Measurements from ENCODE around the gene POLR3K.

The POLR3K gene

GRCh38 chr16:62968-63391 lies 9.6 kb upstream of the POLR3K start:
- Mint-ChIP-seq H3K27ac (no peak overlapping the region), H3K4me1 (ENCODE audit: low read depth) (peaks cover 3% of the 10 kb centered on the region), H3K27me3 (peaks cover 8% of the 10 kb centered on the region), H3K4me3 (no peak overlapping the region), H3K9me3 (no peaks in the 10 kb centered on the region), H3K36me3 (ENCODE audit: low read depth) (peaks cover 10% of the 10 kb centered on the region)
- DNase-seq, result no peak

- peaks cover 3% of the 10 kb centered on the region for H3K4me1 Mint-ChIP-seq (ENCODE audit: low read depth)
- no peak for DNase-seq
- no peak overlapping the region for H3K4me3 Mint-ChIP-seq
- H3K9me3 Mint-ChIP-seq, result no peaks in the 10 kb centered on the region
- no peak overlapping the region for H3K27ac Mint-ChIP-seq
- H3K27me3 Mint-ChIP-seq, result peaks cover 4% of the 10 kb centered on the region
- H3K36me3 Mint-ChIP-seq (ENCODE audit: low read depth), result peaks cover 15% of the 10 kb centered on the region
Observed at GRCh38 chr16:62283-62967, 9.0 kb upstream of the POLR3K start.

GRCh38 chr16:61879-62281 lies 8.5 kb upstream of the POLR3K start:
- no peak overlapping the region for H3K4me3 Mint-ChIP-seq
- no peak for DNase-seq
- peaks cover 21% of the 10 kb centered on the region for H3K36me3 Mint-ChIP-seq (ENCODE audit: low read depth)
- H3K27me3 Mint-ChIP-seq, result peaks cover 3% of the 10 kb centered on the region
- H3K27ac Mint-ChIP-seq, result no peak overlapping the region
- H3K9me3 Mint-ChIP-seq, result no peaks in the 10 kb centered on the region
- H3K4me1 Mint-ChIP-seq (ENCODE audit: low read depth), result peaks cover 3% of the 10 kb centered on the region

GRCh38 chr16:60929-61878 lies 7.8 kb upstream of the POLR3K start:
- Mint-ChIP-seq H3K4me3 (no peak overlapping the region), H3K36me3 (ENCODE audit: low read depth) (peaks cover 28% of the 10 kb centered on the region), H3K9me3 (no peaks in the 10 kb centered on the region), H3K4me1 (ENCODE audit: low read depth) (peaks cover 3% of the 10 kb centered on the region), H3K27ac (no peak overlapping the region), H3K27me3 (peaks cover 3% of the 10 kb centered on the region)
- DNase-seq, result no peak

- Mint-ChIP-seq H3K36me3 (ENCODE audit: low read depth) (peaks cover 38% of the 10 kb centered on the region), H3K4me3 (no peak overlapping the region), H3K27ac (no peak overlapping the region), H3K9me3 (no peaks in the 10 kb centered on the region), H3K4me1 (ENCODE audit: low read depth) (peaks cover 2% of the 10 kb centered on the region), H3K27me3 (no peaks in the 10 kb centered on the region)
- no peak for DNase-seq
Observed at GRCh38 chr16:60166-60565, 6.8 kb upstream of the POLR3K start.

- Mint-ChIP-seq H3K4me1 (ENCODE audit: low read depth) (peaks cover 5% of the 10 kb centered on the region), H3K9me3 (no peaks in the 10 kb centered on the region), H3K27ac (no peak overlapping the region), H3K4me3 (no peak overlapping the region), H3K36me3 (ENCODE audit: low read depth) (peaks cover 41% of the 10 kb centered on the region), H3K27me3 (no peaks in the 10 kb centered on the region)
- no peak for DNase-seq
Observed at GRCh38 chr16:59440-60059, 6.1 kb upstream of the POLR3K start.

- no peak overlapping the region for H3K27ac Mint-ChIP-seq
- no peak for DNase-seq
Observed at GRCh38 chr16:58491-59439, 5.4 kb upstream of the POLR3K start.

GRCh38 chr16:57711-58110 lies 4.3 kb upstream of the POLR3K start:
- Mint-ChIP-seq H3K27ac (no peak overlapping the region), H3K4me3 (no peak overlapping the region), H3K27me3 (no peaks in the 10 kb centered on the region), H3K9me3 (no peaks in the 10 kb centered on the region), H3K36me3 (ENCODE audit: low read depth) (peaks cover 56% of the 10 kb centered on the region), H3K4me1 (ENCODE audit: low read depth) (peaks cover 12% of the 10 kb centered on the region)
- no peak for DNase-seq

More at GRCh38 chr16:58491-59439, 5.4 kb upstream of the POLR3K start:
- peaks cover 9% of the 10 kb centered on the region for H3K4me1 Mint-ChIP-seq (ENCODE audit: low read depth)
- H3K27me3 Mint-ChIP-seq, result no peaks in the 10 kb centered on the region
- H3K9me3 Mint-ChIP-seq, result no peaks in the 10 kb centered on the region
- peaks cover 47% of the 10 kb centered on the region for H3K36me3 Mint-ChIP-seq (ENCODE audit: low read depth)
- no peak overlapping the region for H3K4me3 Mint-ChIP-seq

GRCh38 chr16:56231-56927 lies 3.0 kb upstream of the POLR3K start:
- H3K4me1 Mint-ChIP-seq (ENCODE audit: low read depth), result peaks cover 19% of the 10 kb centered on the region
- H3K9me3 Mint-ChIP-seq, result no peaks in the 10 kb centered on the region
- DNase-seq, result no peak
- H3K36me3 Mint-ChIP-seq (ENCODE audit: low read depth), result peaks cover 64% of the 10 kb centered on the region
- H3K27ac Mint-ChIP-seq, result no peak overlapping the region
- peak overlapping the region; percentile 27 for H3K4me3 Mint-ChIP-seq
- H3K27me3 Mint-ChIP-seq, result no peaks in the 10 kb centered on the region

GRCh38 chr16:55571-56136 lies 2.2 kb upstream of the POLR3K start:
- Mint-ChIP-seq H3K36me3 (ENCODE audit: low read depth) (peaks cover 72% of the 10 kb centered on the region), H3K9me3 (no peaks in the 10 kb centered on the region), H3K4me1 (ENCODE audit: low read depth) (peaks cover 26% of the 10 kb centered on the region), H3K4me3 (peak overlapping the region; percentile 27), H3K27me3 (no peaks in the 10 kb centered on the region), H3K27ac (no peak overlapping the region)
- DNase-seq, result no peak

- DNase-seq, result no peak
- no peaks in the 10 kb centered on the region for H3K9me3 Mint-ChIP-seq
- H3K27me3 Mint-ChIP-seq, result no peaks in the 10 kb centered on the region
- peak overlapping the region; percentile 99 for H3K4me3 Mint-ChIP-seq
- H3K4me1 Mint-ChIP-seq (ENCODE audit: low read depth), result peaks cover 31% of the 10 kb centered on the region
- H3K36me3 Mint-ChIP-seq (ENCODE audit: low read depth), result peaks cover 84% of the 10 kb centered on the region
- H3K27ac Mint-ChIP-seq, result peak overlapping the region; percentile 98
Observed at GRCh38 chr16:54237-54581, 801 bp upstream of the POLR3K start.

GRCh38 chr16:50769-51591 lies 2.4 kb downstream of the POLR3K start:
- Mint-ChIP-seq H3K4me1 (ENCODE audit: low read depth) (peaks cover 39% of the 10 kb centered on the region), H3K4me3 (peak overlapping the region; percentile 99), H3K36me3 (ENCODE audit: low read depth) (peaks cover 81% of the 10 kb centered on the region), H3K9me3 (no peaks in the 10 kb centered on the region), H3K27ac (peak overlapping the region; percentile 66), H3K27me3 (no peaks in the 10 kb centered on the region)
- DNase-seq, result no peak

Measured in activated T-cell treated with anti-CD3 and anti-CD28 coated beads, Interleukin-2, amount 50 U/mL, for 24 hours (primary cell).